ENCODE measurements around the gene PLPP7. TPM values are rescaled to one million over a fixed set of nuclear protein-coding genes. Genes with fewer than 3 reads are reported as not detected.

The PLPP7 gene
- polyA plus RNA-seq, 1 of the 3 experiments (the other 2 are of a cell fraction) = 8.6 TPM

GRCh38 chr9:131292937-131293336 is 3.4 kb downstream of the PLPP7 start (continued):
- TF ChIP-seq CTCF (IDR thresholded peaks at IDR 0.05) (no peak), NRF1 (IDR thresholded peaks at IDR 0.05; ENCODE audit: low read depth, low read length) (no peak)

- H3K4me2 ChIP-seq = no peak overlapping the region
- POLR2A ChIA-PET = no interaction called here
- no peaks in the 10 kb centered on the region for H3F3A ChIP-seq (replicated peaks; ENCODE audit: insufficient read depth)
- DNase-seq = no peak
- peaks cover 0 to 7% of the 10 kb centered on the region in 2 experiments; a peak in 1 of 4 replicates for H3K4me1 ChIP-seq (ENCODE audit: control insufficient read depth in 1 of 2, insufficient read depth in 2 of 2, low read depth in 1 of 2, low read length in 1 of 2)
- no peaks in the 10 kb centered on the region for H3K9me3 ChIP-seq
- no peak overlapping the region for H3K9ac ChIP-seq
- H2AFZ ChIP-seq (ENCODE audit: low read depth) = no peak overlapping the region
- no peak for TF ChIP-seq NFIC (IDR thresholded peaks at IDR 0.05; ENCODE audit: borderline replicate concordance)
- TF ChIP-seq POLR2AphosphoS5 (IDR thresholded peaks at IDR 0.05; ENCODE audit: low read depth, low read length) = no peak
- TF ChIP-seq JUND (IDR thresholded peaks at IDR 0.05) = no peak
- TF ChIP-seq RXRA (IDR thresholded peaks at IDR 0.05; ENCODE audit: borderline replicate concordance, low read depth) = no peak
- no peak for TF ChIP-seq RFX5 (IDR thresholded peaks at IDR 0.05; ENCODE audit: low read length)
- no peak for TF ChIP-seq TEAD4 (IDR thresholded peaks at IDR 0.05; ENCODE audit: borderline replicate concordance, insufficient read depth)
- no peak for TF ChIP-seq RCOR1 (IDR thresholded peaks at IDR 0.05; ENCODE audit: low read length)
- no peak for TF ChIP-seq USF2 (IDR thresholded peaks at IDR 0.05; ENCODE audit: borderline replicate concordance, low read depth, low read length)
- no peak for TF ChIP-seq TAF1 (IDR thresholded peaks at IDR 0.05; ENCODE audit: borderline replicate concordance, low read depth, low read length)
- TF ChIP-seq MEF2A (IDR thresholded peaks at IDR 0.05; ENCODE audit: borderline replicate concordance, low read depth) = no peak
- TF ChIP-seq EZH2phosphoT487 (IDR thresholded peaks at IDR 0.05; ENCODE audit: borderline replicate concordance, low read depth) = no peak
- no peak for TF ChIP-seq MAX (IDR thresholded peaks at IDR 0.05; ENCODE audit: low read depth)
- TF ChIP-seq GATA2 (CRISPR knock-in tag; IDR thresholded peaks at IDR 0.05) = no peak
- TF ChIP-seq ZBTB33 (IDR thresholded peaks at IDR 0.05; ENCODE audit: borderline replicate concordance, low read depth) = no peak
- TF ChIP-seq YY1 (IDR thresholded peaks at IDR 0.05; ENCODE audit: low read depth) = no peak
- TF ChIP-seq SMC3 (IDR thresholded peaks at IDR 0.05; ENCODE audit: low read depth, low read length) = no peak
- 81% methylated on average over 9 of the region's 9 CpGs for WGBS (ENCODE audit: low lambda C conversion rate)
- H3K36me3 ChIP-seq (replicated peaks in 1 of 2; ENCODE audit: control insufficient read depth in 1 of 2, insufficient read depth in 2 of 2, low read length in 1 of 2) = peaks cover 0 to 7% of the 10 kb centered on the region in 2 experiments
- no peak overlapping the region for H3K27ac ChIP-seq (ENCODE audit: low read depth in 2 of 2, low read length in 1 of 2)
- CTCF ChIA-PET = interaction anchor here (1.1 to 1.5 kb wide), 2 partner anchors 40 kb away, joined by 3 to 7 read pairs; no protein-coding TSS in a partner anchor
- H3K79me2 ChIP-seq (ENCODE audit: insufficient read depth) = peaks cover 5% of the 10 kb centered on the region; the same call in 1 of the 2 replicates
- no peak overlapping the region for H3K4me3 ChIP-seq (ENCODE audit: low read depth in 2 of 2, low read length in 1 of 2)
- H3K9me2 ChIP-seq = no peaks in the 10 kb centered on the region
- H3K27me3 ChIP-seq (ENCODE audit: insufficient read depth) = no peaks in the 10 kb centered on the region
- no peaks in the 10 kb centered on the region for H4K20me1 ChIP-seq (ENCODE audit: insufficient read depth)
Observed at GRCh38 chr9:131296460-131296859, 6.9 kb downstream of the PLPP7 start.

Measured in SK-N-SH (cell line).